ENCODE results near the gene SHC3.

SHC3 gene

DNA sequence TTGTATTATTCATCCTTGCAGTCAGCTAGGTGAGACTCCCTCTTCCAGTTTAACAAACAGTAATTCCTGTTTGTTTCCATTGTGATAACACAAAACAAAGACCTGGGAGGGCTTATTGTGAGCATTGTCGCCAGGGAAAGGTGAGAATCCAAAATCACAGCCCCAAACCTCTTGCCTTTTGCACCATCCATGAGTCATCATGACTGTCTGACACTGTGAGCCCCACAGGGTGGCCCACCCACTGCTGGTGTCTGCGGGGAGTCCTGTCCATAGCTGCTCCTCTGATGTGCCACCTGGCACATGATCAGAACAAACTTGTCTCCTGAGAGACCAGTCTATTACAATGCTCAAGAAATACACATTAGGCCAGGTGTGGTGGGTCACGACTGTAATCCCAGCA is 221.1 kb downstream of the SHC3 start:
- no peak overlapping the region for H3K4me3 ChIP-seq (ENCODE audit: control insufficient read depth, low read depth, low read length)
- TF ChIP-seq CTCF (IDR thresholded peaks at IDR 0.05; ENCODE audit: control insufficient read depth, insufficient read depth, low read depth, low read length, missing control alignments): no peak
- no peak for DNase-seq (ENCODE audit: low read depth)

All from AG09309 (cell line).